Measurements from ENCODE around the gene RPAP2.

- no peak for TF ChIP-seq EZH2 (IDR thresholded peaks at IDR 0.05; ENCODE audit: low read depth, low read length, severe bottlenecking)
- no peak for TF ChIP-seq POLR2A (IDR thresholded peaks at IDR 0.05; ENCODE audit: control extremely low read depth in 1 of 2, low read depth in 2 of 2, low read length in 2 of 2)
- TF ChIP-seq POLR2AphosphoS5 (IDR thresholded peaks at IDR 0.05; ENCODE audit: low read depth, low read length): no peak
- TF ChIP-seq RXRA (IDR thresholded peaks at IDR 0.05; ENCODE audit: insufficient read depth, low read depth, low read length): no peak
- TF ChIP-seq CTCF (IDR thresholded peaks at IDR 0.05; ENCODE audit: control extremely low read depth in 1 of 3, insufficient read depth in 1 of 3, low read depth in 1 of 3, low read length in 3 of 3): no peak
- no peak for TF ChIP-seq RFX5 (IDR thresholded peaks at IDR 0.05; ENCODE audit: borderline replicate concordance, low read depth, low read length)
- TF ChIP-seq SRF (IDR thresholded peaks at IDR 0.05; ENCODE audit: low read depth, low read length): no peak
- no peak for TF ChIP-seq JUN (IDR thresholded peaks at IDR 0.05; ENCODE audit: low read depth, low read length)
- no peak for TF ChIP-seq GABPA (IDR thresholded peaks at IDR 0.05; ENCODE audit: borderline replicate concordance, insufficient read depth, low read length)
These were observed 54.0 kb downstream of the RPAP2 start for GRCh38 chr1:92352856-92353255.

Measured in H1 (cell line).